NT2/D1 (cell line): ENCODE data around the gene CRKL.

ENCODE experiments used
- SUZ12 ChIP-seq: IDR thresholded peaks from 2 replicates; pipeline ENCODE4 v1.6.1; 2011; ENCODE audit not compliant: insufficient read length, insufficient read depth; ENCODE audit errors: extremely low read depth
- ZNF274 ChIP-seq: IDR thresholded peaks from 2 replicates; pipeline ENCODE4 v1.6.1; 2011; ENCODE audit warnings: mild to moderate bottlenecking, low read depth, low read length

DNA sequence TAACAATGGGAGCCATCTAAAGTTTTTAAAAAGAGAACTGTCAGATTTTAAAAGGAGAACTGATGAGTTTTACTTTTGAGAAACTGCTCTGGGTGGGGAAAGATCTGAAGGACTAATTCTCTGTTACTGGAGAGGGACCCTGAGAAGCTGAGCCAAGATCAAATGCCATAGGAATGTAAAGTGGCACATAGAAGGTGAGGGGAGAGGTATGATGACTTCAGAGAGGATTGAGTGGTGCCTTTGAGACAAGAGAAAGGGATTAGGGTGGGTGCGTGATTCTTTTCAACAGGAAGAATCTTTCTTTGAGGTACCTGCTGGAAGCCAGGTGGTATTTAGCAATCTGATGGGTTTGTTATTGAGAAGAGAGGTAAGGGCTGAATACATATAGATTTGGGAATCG is 9.0 kb downstream of the CRKL start:
- TF ChIP-seq ZNF274 (no peak), SUZ12 (no peak)
